ENCODE measurements around the gene RELL1.

Gene RELL1

DNA sequence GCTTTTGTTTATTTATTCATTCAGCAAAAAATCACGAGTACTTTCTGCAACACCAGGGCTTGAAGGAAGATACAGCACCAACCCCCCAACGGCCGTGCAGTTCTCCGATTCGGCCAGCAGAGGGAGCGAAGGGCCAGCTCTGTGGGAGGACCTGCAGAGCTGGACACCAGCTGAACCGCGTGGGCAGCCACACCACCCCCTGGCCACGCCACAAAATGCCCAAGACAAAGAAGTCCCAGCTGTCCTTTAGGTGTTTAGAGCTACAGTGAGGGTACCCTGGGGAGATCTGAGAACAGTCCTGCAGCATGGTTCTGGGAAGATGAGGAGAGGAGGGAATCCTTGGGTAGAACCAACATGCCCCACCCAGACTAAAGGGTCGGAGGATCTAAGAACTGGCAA is 83.1 kb downstream of the RELL1 start:
- H3K36me3 ChIP-seq (ENCODE audit: control insufficient read depth in 2 of 2, insufficient read depth in 1 of 2, low read length in 2 of 2), result no peaks in the 10 kb centered on the region
- H3K4me1 ChIP-seq (ENCODE audit: control insufficient read depth, insufficient read depth, low read length), result no peaks in the 10 kb centered on the region
- no peak overlapping the region for H3K4me3 ChIP-seq (ENCODE audit: low read depth, low read length)
- TF ChIP-seq, protein P1, sequence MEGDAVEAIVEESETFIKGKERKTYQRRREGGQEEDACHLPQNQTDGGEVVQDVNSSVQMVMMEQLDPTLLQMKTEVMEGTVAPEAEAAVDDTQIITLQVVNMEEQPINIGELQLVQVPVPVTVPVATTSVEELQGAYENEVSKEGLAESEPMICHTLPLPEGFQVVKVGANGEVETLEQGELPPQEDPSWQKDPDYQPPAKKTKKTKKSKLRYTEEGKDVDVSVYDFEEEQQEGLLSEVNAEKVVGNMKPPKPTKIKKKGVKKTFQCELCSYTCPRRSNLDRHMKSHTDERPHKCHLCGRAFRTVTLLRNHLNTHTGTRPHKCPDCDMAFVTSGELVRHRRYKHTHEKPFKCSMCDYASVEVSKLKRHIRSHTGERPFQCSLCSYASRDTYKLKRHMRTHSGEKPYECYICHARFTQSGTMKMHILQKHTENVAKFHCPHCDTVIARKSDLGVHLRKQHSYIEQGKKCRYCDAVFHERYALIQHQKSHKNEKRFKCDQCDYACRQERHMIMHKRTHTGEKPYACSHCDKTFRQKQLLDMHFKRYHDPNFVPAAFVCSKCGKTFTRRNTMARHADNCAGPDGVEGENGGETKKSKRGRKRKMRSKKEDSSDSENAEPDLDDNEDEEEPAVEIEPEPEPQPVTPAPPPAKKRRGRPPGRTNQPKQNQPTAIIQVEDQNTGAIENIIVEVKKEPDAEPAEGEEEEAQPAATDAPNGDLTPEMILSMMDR (tag by site-specific recombination; IDR thresholded peaks at IDR 0.05), result peak; percentile 80
- TF ChIP-seq, protein P2, sequence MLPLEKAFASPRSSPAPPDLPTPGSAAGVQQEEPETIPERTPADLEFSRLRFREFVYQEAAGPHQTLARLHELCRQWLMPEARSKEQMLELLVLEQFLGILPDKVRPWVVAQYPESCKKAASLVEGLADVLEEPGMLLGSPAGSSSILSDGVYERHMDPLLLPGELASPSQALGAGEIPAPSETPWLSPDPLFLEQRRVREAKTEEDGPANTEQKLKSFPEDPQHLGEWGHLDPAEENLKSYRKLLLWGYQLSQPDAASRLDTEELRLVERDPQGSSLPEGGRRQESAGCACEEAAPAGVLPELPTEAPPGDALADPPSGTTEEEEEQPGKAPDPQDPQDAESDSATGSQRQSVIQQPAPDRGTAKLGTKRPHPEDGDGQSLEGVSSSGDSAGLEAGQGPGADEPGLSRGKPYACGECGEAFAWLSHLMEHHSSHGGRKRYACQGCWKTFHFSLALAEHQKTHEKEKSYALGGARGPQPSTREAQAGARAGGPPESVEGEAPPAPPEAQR (tag by site-specific recombination; IDR thresholded peaks at IDR 0.05), result no peak
- TF ChIP-seq ZNF10 (tag by site-specific recombination; IDR thresholded peaks at IDR 0.05), result no peak
- 0 out of 2 replicates have a peak, but pooled peaks have one; percentile 22 for TF ChIP-seq ZNF501 (tag by site-specific recombination; IDR thresholded peaks at IDR 0.05)
- peak; percentile 94 for TF ChIP-seq ZNF2 (tag by site-specific recombination; IDR thresholded peaks at IDR 0.05)
- peak; percentile 64 for TF ChIP-seq EGR2 (tag by site-specific recombination; IDR thresholded peaks at IDR 0.05; ENCODE audit: low read depth)
- TF ChIP-seq ZNF354C (tag by site-specific recombination; IDR thresholded peaks at IDR 0.05; ENCODE audit: borderline replicate concordance, low read depth), result no peak
- 0 out of 2 replicates have a peak, but pooled peaks have one; percentile 18 for TF ChIP-seq ZSCAN30 (tag by site-specific recombination; IDR thresholded peaks at IDR 0.05)
- peak; percentile 71 for TF ChIP-seq ZFHX2 (tag by site-specific recombination; conservative IDR thresholded peaks at IDR 0.05)
- TF ChIP-seq, protein P3, sequence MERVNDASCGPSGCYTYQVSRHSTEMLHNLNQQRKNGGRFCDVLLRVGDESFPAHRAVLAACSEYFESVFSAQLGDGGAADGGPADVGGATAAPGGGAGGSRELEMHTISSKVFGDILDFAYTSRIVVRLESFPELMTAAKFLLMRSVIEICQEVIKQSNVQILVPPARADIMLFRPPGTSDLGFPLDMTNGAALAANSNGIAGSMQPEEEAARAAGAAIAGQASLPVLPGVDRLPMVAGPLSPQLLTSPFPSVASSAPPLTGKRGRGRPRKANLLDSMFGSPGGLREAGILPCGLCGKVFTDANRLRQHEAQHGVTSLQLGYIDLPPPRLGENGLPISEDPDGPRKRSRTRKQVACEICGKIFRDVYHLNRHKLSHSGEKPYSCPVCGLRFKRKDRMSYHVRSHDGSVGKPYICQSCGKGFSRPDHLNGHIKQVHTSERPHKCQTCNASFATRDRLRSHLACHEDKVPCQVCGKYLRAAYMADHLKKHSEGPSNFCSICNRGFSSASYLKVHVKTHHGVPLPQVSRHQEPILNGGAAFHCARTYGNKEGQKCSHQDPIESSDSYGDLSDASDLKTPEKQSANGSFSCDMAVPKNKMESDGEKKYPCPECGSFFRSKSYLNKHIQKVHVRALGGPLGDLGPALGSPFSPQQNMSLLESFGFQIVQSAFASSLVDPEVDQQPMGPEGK (tag by site-specific recombination; IDR thresholded peaks at IDR 0.05), result 0 out of 2 replicates have a peak, but pooled peaks have one; percentile 21
- peak; percentile 76 for TF ChIP-seq ZNF654 (tag by site-specific recombination; IDR thresholded peaks at IDR 0.05; ENCODE audit: low read depth)
- TF ChIP-seq ZBTB21 (tag by site-specific recombination; IDR thresholded peaks at IDR 0.05), result no peak
- peak; percentile 28; the same call in 1 of the 2 replicates for TF ChIP-seq GLIS1 (tag by site-specific recombination; IDR thresholded peaks at IDR 0.05)
- TF ChIP-seq, protein P4, sequence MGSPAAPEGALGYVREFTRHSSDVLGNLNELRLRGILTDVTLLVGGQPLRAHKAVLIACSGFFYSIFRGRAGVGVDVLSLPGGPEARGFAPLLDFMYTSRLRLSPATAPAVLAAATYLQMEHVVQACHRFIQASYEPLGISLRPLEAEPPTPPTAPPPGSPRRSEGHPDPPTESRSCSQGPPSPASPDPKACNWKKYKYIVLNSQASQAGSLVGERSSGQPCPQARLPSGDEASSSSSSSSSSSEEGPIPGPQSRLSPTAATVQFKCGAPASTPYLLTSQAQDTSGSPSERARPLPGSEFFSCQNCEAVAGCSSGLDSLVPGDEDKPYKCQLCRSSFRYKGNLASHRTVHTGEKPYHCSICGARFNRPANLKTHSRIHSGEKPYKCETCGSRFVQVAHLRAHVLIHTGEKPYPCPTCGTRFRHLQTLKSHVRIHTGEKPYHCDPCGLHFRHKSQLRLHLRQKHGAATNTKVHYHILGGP (tag by site-specific recombination; IDR thresholded peaks at IDR 0.05), result no peak
- TF ChIP-seq KLF10 (tag by site-specific recombination; IDR thresholded peaks at IDR 0.05), result no peak
- ChIA-PET CTCF (interaction anchor here (0.6 to 3.4 kb wide), 23 partner anchors 9 to 428 kb away, joined by 3 to 31 read pairs (median 3); a partner anchor contains a TSS), POLR2A (interaction anchor here (0.7 kb wide), 1 partner anchor 83 kb away, joined by 3 read pairs; the partner anchor contains the start of gene RELL1)
- H3K27ac ChIP-seq (ENCODE audit: extremely low read depth, low read depth, low read length), result no peak overlapping the region
- no peaks in the 10 kb centered on the region for H3K9me3 ChIP-seq (ENCODE audit: control insufficient read depth, insufficient read depth, low read depth, low read length)

DNA sequence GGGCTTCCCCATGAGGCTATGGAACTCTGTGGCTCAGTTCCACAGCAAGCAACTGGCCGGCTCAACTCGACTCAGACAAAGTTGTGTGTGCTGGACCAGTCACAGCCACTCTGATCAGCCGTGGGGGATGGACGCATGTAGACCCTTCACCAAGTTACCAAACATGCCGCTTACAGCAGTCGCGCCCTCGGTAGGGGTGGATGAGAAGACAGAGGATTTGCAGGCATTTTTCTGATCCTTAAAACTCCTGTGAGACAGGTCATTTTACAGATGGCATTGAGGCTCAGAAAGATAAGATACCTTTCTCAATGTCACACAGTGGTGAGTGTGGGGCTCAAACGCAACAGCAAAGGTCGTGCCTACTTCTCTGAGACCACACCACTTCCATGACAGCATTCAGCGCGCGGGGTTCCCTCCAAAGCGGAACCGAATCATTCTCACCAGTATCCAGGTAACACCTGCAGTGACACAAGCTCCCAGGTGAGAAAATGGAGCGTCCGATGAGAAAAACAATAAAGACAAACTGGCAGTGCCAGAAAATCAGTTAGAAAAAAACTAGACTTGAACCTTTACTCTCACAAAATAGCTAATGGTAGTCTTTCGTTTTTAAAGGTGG is 83.6 kb downstream of the RELL1 start:
- ChIA-PET POLR2A (interaction anchor here (0.7 kb wide), 2 partner anchors 79 to 84 kb away, joined by 3 to 4 read pairs; partner anchors contain the start of gene RELL1), CTCF (interaction anchor here (0.6 to 3.4 kb wide), 20 partner anchors 10 to 428 kb away, joined by 3 to 31 read pairs (median 4); a partner anchor contains a TSS)
- no peak overlapping the region for H3K27ac ChIP-seq (ENCODE audit: extremely low read depth, low read depth, low read length)
- TF ChIP-seq ZSCAN23 (tag by site-specific recombination; IDR thresholded peaks at IDR 0.05), result no peak
- TF ChIP-seq ZNF174 (tag by site-specific recombination; IDR thresholded peaks at IDR 0.05), result no peak
- TF ChIP-seq KLF10 (tag by site-specific recombination; IDR thresholded peaks at IDR 0.05), result no peak
- no peak for TF ChIP-seq OSR2 (tag by site-specific recombination; IDR thresholded peaks at IDR 0.05)
- TF ChIP-seq, protein P5, sequence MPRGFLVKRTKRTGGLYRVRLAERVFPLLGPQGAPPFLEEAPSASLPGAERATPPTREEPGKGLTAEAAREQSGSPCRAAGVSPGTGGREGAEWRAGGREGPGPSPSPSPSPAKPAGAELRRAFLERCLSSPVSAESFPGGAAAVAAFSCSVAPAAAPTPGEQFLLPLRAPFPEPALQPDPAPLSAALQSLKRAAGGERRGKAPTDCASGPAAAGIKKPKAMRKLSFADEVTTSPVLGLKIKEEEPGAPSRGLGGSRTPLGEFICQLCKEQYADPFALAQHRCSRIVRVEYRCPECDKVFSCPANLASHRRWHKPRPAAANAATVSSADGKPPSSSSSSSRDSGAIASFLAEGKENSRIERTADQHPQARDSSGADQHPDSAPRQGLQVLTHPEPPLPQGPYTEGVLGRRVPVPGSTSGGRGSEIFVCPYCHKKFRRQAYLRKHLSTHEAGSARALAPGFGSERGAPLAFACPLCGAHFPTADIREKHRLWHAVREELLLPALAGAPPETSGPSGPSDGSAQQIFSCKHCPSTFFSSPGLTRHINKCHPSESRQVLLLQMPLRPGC (tag by site-specific recombination; IDR thresholded peaks at IDR 0.05), result no peak
- no peaks in the 10 kb centered on the region for H3K4me1 ChIP-seq (ENCODE audit: control insufficient read depth, insufficient read depth, low read length)
- no peaks in the 10 kb centered on the region for H3K9me3 ChIP-seq (ENCODE audit: control insufficient read depth, insufficient read depth, low read depth, low read length)
- H3K4me3 ChIP-seq (ENCODE audit: low read depth, low read length), result no peak overlapping the region
- H3K36me3 ChIP-seq (ENCODE audit: control insufficient read depth in 2 of 2, insufficient read depth in 1 of 2, low read length in 2 of 2), result no peaks in the 10 kb centered on the region
